GM18526 (cell line): ENCODE measurements around the gene ERAL1.

Experiments
- POLR2A ChIP-seq: IDR thresholded peaks from 3 replicates; pipeline ENCODE4 v1.6.1; 2011; ENCODE audit not compliant: insufficient read length; ENCODE audit errors: extremely low read depth

ERAL1 gene

DNA sequence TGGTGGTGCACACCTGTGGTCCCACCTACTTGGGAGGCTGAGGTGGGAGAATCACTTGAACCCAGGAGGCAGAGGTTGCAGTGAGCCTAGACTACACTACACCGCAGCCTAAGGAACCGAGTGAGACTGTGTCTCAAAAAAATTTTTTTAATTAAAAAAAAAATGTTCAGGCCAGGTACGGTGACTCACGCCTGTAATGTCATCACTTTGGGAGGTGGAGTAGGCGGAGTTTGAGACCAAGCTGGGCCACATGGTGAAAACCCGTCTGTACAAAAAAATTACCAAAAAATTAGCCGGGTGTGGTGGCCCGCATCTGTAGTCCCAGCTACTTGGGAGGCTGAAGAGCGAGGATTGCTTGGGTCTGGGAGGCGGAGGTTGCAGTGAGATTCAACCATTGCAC is 8.6 kb upstream of the ERAL1 start:
- no peak for TF ChIP-seq POLR2A

GRCh38 chr17:28849281-28849680 is 5.5 kb upstream of the ERAL1 start:
- no peak for TF ChIP-seq POLR2A

DNA sequence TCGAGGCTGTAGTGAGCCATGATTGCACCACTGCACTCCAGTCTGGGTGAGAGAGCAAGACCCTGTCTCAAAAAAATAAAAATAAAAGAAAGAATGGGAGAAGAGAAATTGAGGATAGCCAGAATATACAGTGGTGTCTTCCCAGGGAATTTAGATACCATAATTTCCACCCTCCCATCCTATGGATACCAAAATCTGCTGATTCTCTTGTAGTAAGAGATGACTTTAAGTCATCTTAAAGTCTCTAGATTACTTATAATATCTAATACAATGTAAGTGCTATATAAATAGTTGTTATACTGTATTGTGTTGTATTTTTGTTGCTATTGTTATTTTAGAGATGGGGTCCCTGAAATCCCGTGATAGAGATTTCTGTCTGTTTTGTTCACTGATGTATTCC is 1.5 kb upstream of the ERAL1 start:
- TF ChIP-seq POLR2A: no peak

GRCh38 chr17:28855336-28855679 is 492 bp downstream of the ERAL1 start:
- TF ChIP-seq POLR2A: no peak

DNA sequence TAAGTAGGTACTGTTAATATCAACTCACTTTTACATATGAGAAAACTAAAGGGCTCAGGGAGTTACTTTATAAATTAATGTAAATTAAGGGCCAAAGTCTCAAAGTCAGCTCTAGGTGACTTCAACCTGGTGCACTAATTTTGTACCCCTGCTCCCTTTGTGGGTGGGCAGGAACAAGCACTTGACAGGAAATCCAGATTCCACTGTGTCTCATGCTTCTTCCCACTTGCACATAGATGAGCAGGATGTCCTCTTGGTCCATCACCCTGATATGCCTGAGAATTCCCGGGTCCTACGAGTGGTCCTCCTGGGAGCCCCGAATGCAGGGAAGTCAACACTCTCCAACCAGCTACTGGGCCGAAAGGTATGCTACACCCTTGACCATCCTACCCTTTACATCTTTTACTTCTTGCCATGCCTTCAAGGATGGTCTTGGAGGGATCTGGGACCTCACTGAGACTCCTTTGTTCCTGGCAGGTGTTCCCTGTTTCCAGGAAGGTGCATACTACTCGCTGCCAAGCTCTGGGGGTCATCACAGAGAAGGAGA is 1.3 kb downstream of the ERAL1 start:
- TF ChIP-seq POLR2A: no peak

DNA sequence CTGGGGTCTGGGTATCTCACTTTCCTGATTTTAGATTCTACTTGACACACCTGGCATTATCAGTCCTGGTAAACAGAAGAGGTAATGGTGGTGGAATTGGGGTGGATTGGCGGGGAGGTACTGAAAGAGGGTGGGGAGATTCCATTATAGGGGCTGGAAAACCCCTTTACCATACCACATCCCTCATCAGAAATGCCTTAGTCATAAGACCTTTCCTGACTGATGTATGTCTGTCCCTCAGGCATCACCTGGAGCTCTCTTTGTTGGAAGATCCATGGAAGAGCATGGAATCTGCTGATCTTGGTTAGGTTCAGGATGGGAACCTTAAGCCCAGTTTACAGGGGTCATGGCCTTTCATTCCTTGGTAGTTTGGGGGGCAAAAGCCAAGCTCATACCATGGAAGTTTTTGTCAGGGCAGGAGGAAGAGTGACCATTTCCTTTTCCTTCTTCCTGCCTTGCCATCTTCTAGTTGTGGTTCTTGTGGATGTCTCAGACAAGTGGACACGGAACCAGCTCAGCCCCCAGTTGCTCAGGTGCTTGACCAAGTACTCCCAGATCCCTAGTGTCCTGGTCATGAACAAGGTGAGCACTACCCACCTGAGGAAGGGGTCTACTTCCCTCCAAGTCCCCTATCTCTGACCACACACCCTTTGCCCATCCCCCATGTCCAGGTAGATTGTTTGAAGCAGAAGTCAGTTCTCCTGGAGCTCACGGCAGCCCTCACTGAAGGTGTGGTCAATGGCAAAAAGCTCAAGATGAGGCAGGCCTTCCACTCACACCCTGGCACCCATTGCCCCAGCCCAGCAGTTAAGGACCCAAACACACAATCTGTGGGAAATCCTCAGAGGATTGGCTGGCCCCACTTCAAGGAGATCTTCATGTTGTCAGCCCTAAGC is 3.3 kb downstream of the ERAL1 start:
- TF ChIP-seq POLR2A: no peak

GRCh38 chr17:28858801-28859355 is 4.1 kb downstream of the ERAL1 start:
- no peak for TF ChIP-seq POLR2A

GRCh38 chr17:28860363-28860808 is 5.6 kb downstream of the ERAL1 start:
- no peak for TF ChIP-seq POLR2A

DNA sequence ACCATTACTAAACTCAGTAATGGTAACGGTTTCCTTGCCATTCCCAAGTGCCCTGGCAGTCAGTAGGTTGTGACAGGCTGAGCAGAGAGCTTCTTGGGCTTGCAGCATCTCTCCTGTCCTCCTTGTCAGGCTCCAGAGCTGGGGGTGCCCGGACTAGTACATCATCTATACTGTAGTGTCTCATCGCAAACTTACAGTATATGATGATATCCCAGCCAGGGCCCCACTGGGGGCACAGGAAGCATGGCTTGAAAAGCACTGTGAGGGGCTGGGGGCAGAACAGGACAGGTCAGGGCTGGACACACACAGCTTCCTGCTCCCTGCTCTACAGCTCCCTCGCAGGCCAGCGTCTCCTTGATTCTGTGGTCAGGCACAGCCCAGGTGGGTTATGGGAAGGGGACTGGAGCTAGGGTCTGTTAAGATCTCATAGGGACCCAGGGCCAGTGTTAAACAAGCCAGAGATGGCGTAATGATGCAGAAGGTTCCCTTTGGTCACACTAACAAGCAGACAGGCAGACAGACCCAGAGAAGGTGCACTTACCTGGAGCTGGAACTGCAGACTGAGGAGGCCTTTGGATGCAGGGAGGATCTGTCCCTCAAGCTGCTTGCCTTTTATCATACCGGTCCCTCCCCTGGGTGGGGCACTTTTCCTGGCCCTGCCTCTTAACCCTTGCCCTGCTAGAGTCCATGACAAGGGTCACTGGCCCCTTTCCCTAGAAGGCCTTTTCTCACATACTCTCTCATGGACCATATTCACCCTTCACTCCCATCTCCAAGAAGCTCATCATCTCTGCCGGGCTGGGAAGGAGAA is 6.8 kb downstream of the ERAL1 start:
- no peak for TF ChIP-seq POLR2A

DNA sequence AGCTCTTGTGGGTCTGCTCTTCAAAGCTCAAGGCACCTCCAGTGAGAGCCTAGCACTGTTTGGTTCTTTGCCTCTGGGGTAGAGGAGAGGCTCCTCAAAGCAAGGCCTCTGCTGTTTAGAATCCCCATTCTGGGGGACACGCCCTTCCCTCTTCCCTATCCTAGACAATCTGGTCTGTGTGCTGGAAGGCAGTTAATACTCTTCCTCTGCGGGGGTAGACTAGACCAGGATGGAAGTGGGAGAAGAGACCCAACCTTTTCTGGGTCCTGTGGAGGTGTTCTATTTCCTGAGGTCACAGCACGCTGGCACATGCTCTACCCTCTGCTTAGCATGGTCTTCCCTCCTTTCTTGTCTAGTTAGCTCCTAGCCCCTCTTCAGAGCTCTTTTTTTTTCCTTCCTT is 7.7 kb downstream of the ERAL1 start:
- no peak for TF ChIP-seq POLR2A

GRCh38 chr17:28863953-28864352 is 9.1 kb downstream of the ERAL1 start:
- TF ChIP-seq POLR2A: no peak

GRCh38 chr17:28864991-28865849 is 10.4 kb downstream of the ERAL1 start:
- TF ChIP-seq POLR2A: no peak

- TF ChIP-seq POLR2A: no peak
Measured at GRCh38 chr17:28865946-28866752, 11.3 kb downstream of the ERAL1 start.

- no peak for TF ChIP-seq POLR2A
Measured at GRCh38 chr17:28867276-28867675, 12.5 kb downstream of the ERAL1 start.
